Neural progenitor cell (in vitro differentiated cells): ENCODE data around the gene CORO7. TPM values are rescaled to one million over a fixed set of nuclear protein-coding genes. Genes with fewer than 3 reads are reported as not detected.

Source experiments
- DNase-seq: peaks from one replicate; pipeline ENCODE4 v3.0.0-alpha.2; 2016; ENCODE audit warnings: low spot score
- H2AFZ ChIP-seq: fragments of 200-600 bp; sonication (generic); replicated peaks from 2 replicates; pipeline ENCODE4 v1.6.1; 2016; ENCODE audit warnings: antibody characterized with exemption
- H3F3A ChIP-seq: fragments of 200-600 bp; sonication (generic); 2 replicates; pipeline ENCODE4 v1.6.1; 2016; ENCODE audit warnings: antibody characterized with exemption, low read depth
- H3K27ac ChIP-seq: fragments of 200-600 bp; sonication (generic); 2 replicates; pipeline ENCODE4 v1.5.1; 2016; ENCODE audit warnings: mild to moderate bottlenecking
- H3K27me3 ChIP-seq: fragments of 200-600 bp; sonication (generic); 2 replicates; pipeline ENCODE4 v1.6.1; 2016; ENCODE audit warnings: mild to moderate bottlenecking, moderate library complexity
- H3K36me3 ChIP-seq: fragments of 200-600 bp; sonication (generic); 2 replicates; pipeline ENCODE4 v1.5.1; 2016
- H3K4me1 ChIP-seq: fragments of 200-600 bp; sonication (generic); 2 replicates; pipeline ENCODE4 v1.6.1; 2016; ENCODE audit warnings: mixed run types
- H3K4me2 ChIP-seq: fragments of 200-600 bp; sonication (generic); 2 replicates; pipeline ENCODE4 v1.6.1; 2016
- H3K4me3 ChIP-seq: fragments of 200-600 bp; sonication (generic); 2 replicates; pipeline ENCODE4 v1.5.1; 2016
- H3K79me2 ChIP-seq: fragments of 200-600 bp; sonication (generic); 2 replicates; pipeline ENCODE4 v1.6.1; 2016; ENCODE audit warnings: low read depth
- H3K9ac ChIP-seq: fragments of 200-600 bp; sonication (generic); 2 replicates; pipeline ENCODE4 v1.6.1; 2016
- H3K9me3 ChIP-seq: fragments of 200-600 bp; sonication (generic); 2 replicates; pipeline ENCODE4 v1.5.1; 2016; ENCODE audit warnings: low read depth
- H4K20me1 ChIP-seq: fragments of 200-600 bp; sonication (generic); 2 replicates; pipeline ENCODE4 v1.6.1; 2016; ENCODE audit warnings: low read depth
- H3K27ac Mint-ChIP-seq: 3 replicates; pipeline ENCODE4 v1.8.0; 2021; ENCODE audit warnings: mixed read lengths
- H3K27me3 Mint-ChIP-seq: 2 replicates; pipeline ENCODE4 v1.8.0; 2022; ENCODE audit warnings: low read depth, mild to moderate bottlenecking, inconsistent platforms, moderate library complexity, mixed read lengths; ENCODE audit not compliant: insufficient read depth
- H3K36me3 Mint-ChIP-seq: 3 replicates; pipeline ENCODE4 v1.8.0; 2021; ENCODE audit warnings: mixed read lengths
- H3K4me1 Mint-ChIP-seq: 3 replicates; pipeline ENCODE4 v1.8.0; 2021; ENCODE audit warnings: mixed read lengths
- H3K4me3 Mint-ChIP-seq: 3 replicates; pipeline ENCODE4 v1.8.0; 2021; ENCODE audit warnings: mild to moderate bottlenecking, moderate library complexity, mixed read lengths
- H3K9me3 Mint-ChIP-seq: 3 replicates; pipeline ENCODE4 v1.8.0; 2020; ENCODE audit warnings: mixed read lengths
- CTCF ChIP-seq: fragments of 200-600 bp; sonication (generic); IDR thresholded peaks from 2 replicates; pipeline ENCODE4 v1.5.1; 2017; ENCODE audit warnings: antibody characterized with exemption, mild to moderate bottlenecking
- EZH2 ChIP-seq: fragments of 200-600 bp; sonication (generic); IDR thresholded peaks from 2 replicates; pipeline ENCODE4 v1.6.1; 2017; ENCODE audit warnings: antibody characterized with exemption, mild to moderate bottlenecking, moderate library complexity
- EZH2phosphoT487 ChIP-seq: fragments of 200-600 bp; sonication (generic); IDR thresholded peaks from 2 replicates; pipeline ENCODE4 v1.6.1; 2017; ENCODE audit warnings: antibody characterized with exemption
- total RNA-seq: library from RNA; depleted of rRNA; stranded (reverse); fragments of >200 nt; gene quantifications from 2 replicates; pipeline ENCODE4 v1.2.3, GENCODE V29; 2015; ENCODE audit warnings: low replicate concordance

The CORO7 gene
- total RNA-seq, 1 donor from 2014 or later = 6.8 TPM

- no peaks in the 10 kb centered on the region for H3F3A ChIP-seq
- Mint-ChIP-seq H3K36me3 (no peaks in the 10 kb centered on the region), H3K4me3 (no peak overlapping the region), H3K4me1 (peaks cover 6% of the 10 kb centered on the region), H3K9me3 (no peaks in the 10 kb centered on the region), H3K27ac (no peak overlapping the region), H3K27me3 (peaks cover 8% of the 10 kb centered on the region)
- DNase-seq = no peak
- no peaks in the 10 kb centered on the region for H3K4me1 ChIP-seq
- no peaks in the 10 kb centered on the region for H3K27me3 ChIP-seq
- H3K79me2 ChIP-seq = no peaks in the 10 kb centered on the region
- H4K20me1 ChIP-seq = peaks cover 4% of the 10 kb centered on the region
- no peak overlapping the region for H3K9ac ChIP-seq
- TF ChIP-seq CTCF (no peak), EZH2phosphoT487 (no peak), EZH2 (no peak)
- no peak overlapping the region for H3K4me3 ChIP-seq
- no peak overlapping the region for H2AFZ ChIP-seq
- H3K36me3 ChIP-seq = no peaks in the 10 kb centered on the region
- H3K4me2 ChIP-seq = no peak overlapping the region
- H3K9me3 ChIP-seq = no peaks in the 10 kb centered on the region
- H3K27ac ChIP-seq = no peak overlapping the region
Observed at GRCh38 chr16:4403133-4403949, 13.1 kb downstream of the CORO7 start.

DNA sequence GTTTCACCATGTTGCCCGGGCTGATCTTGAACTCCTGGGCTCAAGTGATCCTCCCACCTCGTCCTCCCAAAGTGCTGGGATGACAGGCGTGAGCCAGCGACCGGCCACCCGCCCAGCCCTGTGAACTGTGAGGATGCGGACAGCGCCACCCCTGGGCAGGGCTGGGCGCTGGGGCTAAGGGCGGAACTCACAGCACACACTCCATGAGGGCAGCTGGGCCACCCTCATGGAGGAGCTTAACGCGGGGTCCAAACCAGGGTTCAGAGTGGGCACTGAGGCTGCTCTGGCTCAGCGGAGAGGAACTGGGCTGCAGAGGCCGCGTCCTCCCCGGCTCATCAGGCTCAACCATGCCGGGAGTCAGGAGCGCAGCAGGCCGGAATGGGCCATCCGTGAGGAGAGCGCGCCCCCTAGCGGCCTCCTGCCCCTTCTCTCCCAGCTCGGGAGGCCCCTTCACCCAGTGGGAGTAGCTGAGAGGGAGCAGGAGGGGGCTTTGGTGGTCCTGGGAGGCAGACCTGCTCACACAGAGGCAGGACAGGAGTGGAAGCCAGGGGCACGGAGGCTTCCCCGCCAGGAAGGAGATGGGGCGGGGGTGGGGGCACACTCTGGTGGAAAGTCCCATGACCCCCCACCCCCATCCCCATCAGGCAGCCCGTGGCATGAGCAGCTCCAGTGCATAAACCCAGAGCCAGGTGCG is 13.8 kb downstream of the CORO7 start:
- no peak overlapping the region for H3K27ac Mint-ChIP-seq
- Histone ChIP-seq H3K27me3 (no peaks in the 10 kb centered on the region), H3K9me3 (no peaks in the 10 kb centered on the region), H3K36me3 (no peaks in the 10 kb centered on the region), H3K4me3 (peak overlapping the region; percentile 36), H3K4me1 (no peaks in the 10 kb centered on the region), H3K4me2 (peak overlapping the region; percentile 62), H3K79me2 (no peaks in the 10 kb centered on the region), H2AFZ (peak overlapping the region; percentile 38), H3K27ac (no peak overlapping the region), H3K9ac (no peak overlapping the region), H4K20me1 (peaks cover 4% of the 10 kb centered on the region), H3F3A (no peaks in the 10 kb centered on the region)
- DNase-seq = peak; percentile 92
- H3K9me3 Mint-ChIP-seq = no peaks in the 10 kb centered on the region
- H3K4me3 Mint-ChIP-seq = no peak overlapping the region
- peaks cover 8% of the 10 kb centered on the region for H3K27me3 Mint-ChIP-seq
- H3K36me3 Mint-ChIP-seq = no peaks in the 10 kb centered on the region
- TF ChIP-seq CTCF = peak; percentile 92
- TF ChIP-seq EZH2phosphoT487 = no peak
- no peak for TF ChIP-seq EZH2
- H3K4me1 Mint-ChIP-seq = peaks cover 6% of the 10 kb centered on the region

DNA sequence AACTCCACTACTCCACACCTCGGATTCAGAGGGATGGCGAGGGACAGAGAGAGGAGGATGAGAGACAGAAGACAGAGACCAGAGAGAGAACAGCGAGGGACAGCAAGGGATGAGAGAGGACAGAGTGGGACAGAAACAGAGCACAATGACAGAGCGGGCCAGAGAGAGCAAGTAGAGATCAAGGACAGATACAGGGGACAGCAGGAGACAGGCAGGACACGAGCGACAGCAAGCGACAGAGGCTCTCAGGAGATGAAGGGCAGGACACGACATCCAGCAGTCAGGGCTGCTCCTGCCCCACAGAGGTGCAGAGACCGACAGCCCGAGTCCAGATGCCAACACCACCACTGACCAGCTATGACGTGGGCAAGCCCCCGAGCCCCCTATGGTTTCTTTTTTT is 14.9 kb downstream of the CORO7 start:
- H3K9ac ChIP-seq = no peak overlapping the region
- no peak for DNase-seq
- H4K20me1 ChIP-seq = peaks cover 4% of the 10 kb centered on the region
- H3K4me1 ChIP-seq = no peaks in the 10 kb centered on the region
- no peak overlapping the region for H3K4me2 ChIP-seq
- H3K27ac Mint-ChIP-seq = no peak overlapping the region
- H3F3A ChIP-seq = no peaks in the 10 kb centered on the region
- TF ChIP-seq CTCF (no peak), EZH2 (no peak), EZH2phosphoT487 (no peak)
- H3K4me1 Mint-ChIP-seq = peaks cover 6% of the 10 kb centered on the region
- H3K9me3 ChIP-seq = no peaks in the 10 kb centered on the region
- H3K9me3 Mint-ChIP-seq = no peaks in the 10 kb centered on the region
- peaks cover 8% of the 10 kb centered on the region for H3K27me3 Mint-ChIP-seq
- H3K79me2 ChIP-seq = no peaks in the 10 kb centered on the region
- H3K27me3 ChIP-seq = no peaks in the 10 kb centered on the region
- H2AFZ ChIP-seq = no peak overlapping the region
- H3K4me3 Mint-ChIP-seq = no peak overlapping the region
- no peaks in the 10 kb centered on the region for H3K36me3 ChIP-seq
- no peak overlapping the region for H3K4me3 ChIP-seq
- H3K27ac ChIP-seq = no peak overlapping the region
- H3K36me3 Mint-ChIP-seq = no peaks in the 10 kb centered on the region
